Esophagus (tissue), 2 donors: Measurements from ENCODE around the gene MUC2. TPM values are rescaled to one million over a fixed set of nuclear protein-coding genes. Genes with fewer than 3 reads are reported as not detected.

Experiments used
- H3K27ac ChIP-seq, 2 donors: one replicate each; pipeline ENCODE4 v1.5.1; 2013; ENCODE audit warnings: low read depth in 2 of 2, mild to moderate bottlenecking in 2 of 2, inconsistent platforms in 1 of 2, low read length in 1 of 2, moderate library complexity in 1 of 2
- H3K27me3 ChIP-seq, 2 donors: one replicate each; pipeline ENCODE4 v1.6.1; 2013; ENCODE audit warnings: low read length in 2 of 2, control low read depth in 1 of 2, mild to moderate bottlenecking in 1 of 2; ENCODE audit not compliant: insufficient read depth in 2 of 2, control insufficient read depth in 1 of 2
- H3K36me3 ChIP-seq, 2 donors: one replicate each; pipeline ENCODE4 v1.6.1; 2013; ENCODE audit warnings: low read length in 1 of 2; ENCODE audit not compliant: control insufficient read depth in 2 of 2, insufficient read depth in 2 of 2
- H3K4me1 ChIP-seq, 2 donors: one replicate each; pipeline ENCODE4 v1.6.1; 2013; ENCODE audit warnings: low read length in 1 of 2; ENCODE audit not compliant: control insufficient read depth in 2 of 2, insufficient read depth in 2 of 2
- H3K4me3 ChIP-seq, 2 donors: one replicate each; pipeline ENCODE4 v1.5.1; 2013; ENCODE audit warnings: low read length in 2 of 2, mild to moderate bottlenecking in 2 of 2, low read depth in 1 of 2, moderate library complexity in 1 of 2
- H3K9me3 ChIP-seq, 2 donors: one replicate each; pipeline ENCODE4 v1.6.1; 2013; ENCODE audit warnings: mild to moderate bottlenecking in 2 of 2, low read depth in 1 of 2, low read length in 1 of 2, moderate library complexity in 1 of 2; ENCODE audit not compliant: control insufficient read depth in 2 of 2, insufficient read depth in 1 of 2
- WGBS, 2 donors: extraction: QIAGEN DNeasy Blood & Tissue Kit; methylation state at CpG; one replicate each; pipeline ENCODE4 v1.1.7; 2013; 5-methylcytosine and 5-hydroxymethylcytosine counted together
- polyA plus RNA-seq, 2 donors: library from polyadenylated mRNA; stranded (reverse); fragments of 200-250 nt; gene quantifications; one replicate each; pipeline ENCODE4 v1.2.3, GENCODE V29; 2013
- donor health status: healthy with polysubstance abuse.
- donor health status: Bipolar disorder and iron deficiency.

MUC2 gene
- polyA plus RNA-seq, 2 donors = 0.04 TPM; not detected in 1

DNA sequence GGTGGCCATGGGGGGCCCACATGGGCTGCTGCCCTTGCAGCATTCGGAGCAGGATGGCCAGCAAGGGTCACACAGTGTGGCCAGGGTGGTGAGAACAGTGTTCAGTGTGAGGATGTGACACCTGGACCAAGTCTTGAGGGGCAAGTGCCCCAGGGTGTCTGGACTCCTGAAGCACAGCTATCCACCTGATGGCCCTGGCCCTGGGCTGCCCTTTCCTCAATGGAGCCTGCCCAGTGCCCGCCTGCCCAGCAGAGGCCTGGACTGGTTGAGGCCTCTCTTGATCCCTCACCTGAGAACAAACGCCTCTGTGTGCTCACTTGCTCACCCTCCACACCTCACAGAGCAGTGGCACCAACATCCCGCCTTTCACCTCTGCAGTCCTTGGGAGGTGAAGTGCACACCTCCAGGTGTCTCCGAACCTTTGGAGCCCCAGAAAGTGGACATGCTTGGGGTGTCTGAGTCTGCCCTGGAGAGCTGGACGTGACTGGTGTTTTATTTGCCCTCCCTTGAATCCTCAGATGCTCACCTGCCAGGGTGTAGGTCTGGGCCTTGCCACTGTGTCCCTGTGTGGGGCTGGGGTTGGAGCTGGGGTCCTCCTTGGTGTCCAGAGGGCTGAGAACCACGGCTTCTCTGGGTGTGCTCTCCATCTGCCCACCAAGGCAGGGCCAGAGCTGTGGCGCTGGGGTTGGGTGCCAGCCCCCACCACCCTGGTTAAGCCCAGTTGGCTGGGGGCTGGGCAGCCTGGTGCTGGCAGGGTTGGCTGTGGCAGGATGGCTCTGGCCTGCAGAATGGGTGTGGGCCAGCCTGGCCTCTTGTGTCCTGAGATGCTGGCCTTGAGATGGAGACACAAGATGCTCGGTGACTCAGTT, 3.8 kb upstream of the MUC2 start:
- Histone ChIP-seq H3K36me3 (no peaks in the 10 kb centered on the region), H3K4me1 (peaks cover 0 to 12% of the 10 kb centered on the region in 2 donors), H3K27me3 (no peaks in the 10 kb centered on the region), H3K9me3 (no peaks in the 10 kb centered on the region), H3K4me3 (no peak overlapping the region), H3K27ac (no peak overlapping the region)
- 79 to 83% methylated on average over 9 of the region's 9 CpGs for WGBS, 2 donors

GRCh38 chr11:1071571-1072115, 3.0 kb upstream of the MUC2 start:
- 83 to 87% methylated on average over 18 to 21 of the region's 21 CpGs for WGBS, 2 donors
- Histone ChIP-seq H3K36me3 (no peaks in the 10 kb centered on the region), H3K9me3 (no peaks in the 10 kb centered on the region), H3K4me3 (no peak overlapping the region), H3K27me3 (no peaks in the 10 kb centered on the region), H3K4me1 (peaks cover 0 to 12% of the 10 kb centered on the region in 2 donors), H3K27ac (no peak overlapping the region)

- Histone ChIP-seq H3K4me3 (no peak overlapping the region), H3K36me3 (no peaks in the 10 kb centered on the region), H3K9me3 (no peaks in the 10 kb centered on the region), H3K27me3 (no peaks in the 10 kb centered on the region), H3K4me1 (peaks cover 0 to 12% of the 10 kb centered on the region in 2 donors), H3K27ac (no peak overlapping the region)
- WGBS, 2 donors = 58 to 62% methylated on average over 17 to 18 of the region's 18 CpGs
These were observed 2.4 kb upstream of the MUC2 start for GRCh38 chr11:1072116-1072820.

DNA sequence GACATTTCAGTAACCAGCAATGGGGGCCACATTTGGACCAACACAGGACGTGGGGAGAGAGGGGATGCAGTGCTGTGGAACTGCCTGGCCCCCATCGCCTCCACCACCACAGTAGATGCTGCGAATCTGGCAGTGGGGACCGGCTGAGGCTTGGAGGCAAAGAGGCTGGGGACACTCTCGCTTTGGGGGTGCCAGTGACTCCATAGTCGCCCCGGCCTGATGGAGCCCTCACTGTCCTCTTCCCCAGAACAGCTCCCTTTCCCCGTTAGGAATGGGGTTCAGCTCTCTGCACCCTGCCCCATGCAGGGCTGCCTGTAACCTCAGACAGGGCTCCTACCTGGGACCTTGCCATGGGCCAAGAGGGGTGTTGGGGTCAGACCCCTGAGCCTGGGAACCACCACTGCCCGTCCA, 1.8 kb upstream of the MUC2 start:
- H3K4me3 ChIP-seq = no peak overlapping the region
- no peaks in the 10 kb centered on the region for H3K9me3 ChIP-seq
- no peaks in the 10 kb centered on the region for H3K36me3 ChIP-seq
- WGBS, 2 donors = 75 to 76% methylated on average over 9 of the region's 9 CpGs
- H3K27me3 ChIP-seq = no peaks in the 10 kb centered on the region
- H3K4me1 ChIP-seq = peaks cover 0 to 12% of the 10 kb centered on the region in 2 donors
- no peak overlapping the region for H3K27ac ChIP-seq

DNA sequence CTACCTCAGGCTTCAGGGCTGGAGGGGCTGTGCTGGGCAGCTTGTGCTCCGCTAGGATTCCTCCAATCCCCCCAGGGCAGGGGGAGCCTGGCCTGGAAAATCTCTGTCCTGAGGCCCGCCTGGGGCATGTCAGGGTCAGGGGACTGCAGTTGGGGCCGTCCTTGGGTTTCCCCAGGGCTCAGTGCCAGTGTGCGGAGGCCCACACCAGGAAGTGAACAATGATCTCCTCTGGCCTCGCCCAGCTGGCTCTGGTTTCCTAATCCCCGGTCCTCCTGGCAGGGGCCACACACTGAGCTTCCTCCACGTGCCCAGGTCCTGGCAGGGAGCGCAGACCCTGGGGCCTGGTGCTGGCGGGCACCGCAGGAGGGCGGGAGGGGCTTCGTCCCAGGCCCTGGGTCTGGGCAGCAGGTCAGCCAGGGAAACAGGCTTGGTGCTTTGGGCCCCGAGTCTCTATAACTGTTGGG, 1.4 kb upstream of the MUC2 start:
- Histone ChIP-seq H3K4me1 (peaks cover 0 to 12% of the 10 kb centered on the region in 2 donors), H3K27me3 (no peaks in the 10 kb centered on the region), H3K36me3 (no peaks in the 10 kb centered on the region), H3K27ac (no peak overlapping the region), H3K9me3 (no peaks in the 10 kb centered on the region), H3K4me3 (no peak overlapping the region)
- WGBS, 2 donors = 23 to 25% methylated on average over 13 of the region's 13 CpGs

DNA sequence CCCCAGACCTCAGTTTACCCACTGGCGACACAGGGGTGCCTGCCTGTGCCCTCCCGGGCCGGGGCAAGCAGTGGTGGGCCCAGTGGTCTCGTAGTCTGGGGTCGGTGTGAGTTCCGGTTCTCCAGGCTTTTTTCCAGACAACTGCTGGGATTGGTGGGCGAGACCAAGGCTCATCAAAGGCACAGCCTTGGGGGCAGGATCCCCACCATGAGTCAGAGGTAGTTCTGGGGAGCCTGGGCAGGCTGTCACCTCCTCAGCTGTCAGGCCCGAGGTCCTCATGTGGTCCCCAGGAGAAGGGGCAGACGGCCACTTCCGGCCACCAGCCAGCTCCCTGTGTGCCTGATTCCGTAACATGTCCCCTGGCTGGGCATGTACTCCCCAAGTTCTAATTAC, 827 bp upstream of the MUC2 start:
- Histone ChIP-seq H3K4me3 (no peak overlapping the region), H3K27me3 (no peaks in the 10 kb centered on the region), H3K4me1 (peaks cover 0 to 12% of the 10 kb centered on the region in 2 donors), H3K27ac (no peak overlapping the region), H3K36me3 (no peaks in the 10 kb centered on the region), H3K9me3 (no peaks in the 10 kb centered on the region)
- 70 to 72% methylated on average over 11 of the region's 11 CpGs for WGBS, 2 donors

DNA sequence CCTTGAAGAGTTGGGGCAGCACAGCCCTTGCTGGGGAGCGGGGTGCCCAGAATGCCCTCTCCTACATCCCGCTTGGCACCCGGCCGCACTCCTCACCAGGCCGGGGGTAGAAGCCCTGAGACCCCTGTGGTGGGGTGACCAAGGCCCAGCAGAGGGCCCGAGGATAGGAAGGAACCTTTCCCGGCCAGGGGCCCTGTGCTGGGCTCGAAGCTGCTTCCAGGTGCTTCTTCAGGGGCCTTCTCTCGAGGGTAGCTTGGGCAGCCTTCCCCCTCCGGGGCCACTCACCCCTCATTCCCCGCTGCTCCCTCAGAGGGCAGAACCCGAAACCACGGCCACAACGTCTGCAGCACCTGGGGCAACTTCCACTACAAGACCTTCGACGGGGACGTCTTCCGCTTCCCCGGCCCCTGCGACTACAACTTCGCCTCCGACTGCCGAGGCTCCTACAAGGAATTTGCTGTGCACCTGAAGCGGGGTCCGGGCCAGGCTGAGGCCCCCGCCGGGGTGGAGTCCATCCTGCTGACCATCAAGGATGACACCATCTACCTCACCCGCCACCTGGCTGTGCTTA, 752 bp downstream of the MUC2 start:
- Histone ChIP-seq H3K4me1 (peaks cover 0 to 12% of the 10 kb centered on the region in 2 donors), H3K27ac (no peak overlapping the region), H3K4me3 (no peak overlapping the region), H3K27me3 (no peaks in the 10 kb centered on the region), H3K36me3 (no peaks in the 10 kb centered on the region), H3K9me3 (no peaks in the 10 kb centered on the region)
- 90% methylated on average over 27 to 28 of the region's 28 CpGs for WGBS, 2 donors

DNA sequence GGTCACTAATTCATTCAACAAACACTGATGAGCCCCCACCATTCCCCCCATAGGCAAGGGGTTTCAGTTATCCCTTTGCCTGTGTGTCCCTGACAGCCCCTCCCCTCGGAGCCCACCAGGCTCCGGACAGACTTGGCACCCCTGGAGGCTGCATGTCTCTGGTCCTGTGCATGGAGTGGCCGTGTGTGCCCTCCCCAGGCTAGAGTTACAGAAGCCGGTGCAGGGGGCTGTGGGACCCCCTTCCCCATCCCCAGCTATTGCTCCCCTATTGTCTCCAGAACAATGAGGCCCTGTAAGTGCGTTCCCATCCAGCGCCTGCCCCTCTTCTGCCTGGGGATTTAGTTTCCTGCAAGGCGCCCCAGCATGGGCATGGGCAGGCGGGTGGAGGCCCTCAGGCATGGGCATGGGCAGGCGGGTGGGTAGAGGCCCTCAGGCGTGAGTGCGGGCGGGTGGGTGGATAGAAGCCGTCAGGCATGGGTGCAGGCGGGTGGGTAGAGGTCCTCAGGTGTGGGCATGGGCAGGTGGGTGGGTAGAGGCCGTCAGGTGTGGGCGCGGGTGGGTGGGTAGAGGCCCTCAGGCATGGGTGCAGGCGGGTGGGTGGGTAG, 1.5 kb downstream of the MUC2 start:
- Histone ChIP-seq H3K9me3 (no peaks in the 10 kb centered on the region), H3K4me3 (no peak overlapping the region), H3K36me3 (no peaks in the 10 kb centered on the region), H3K4me1 (peaks cover 0 to 12% of the 10 kb centered on the region in 2 donors), H3K27ac (no peak overlapping the region), H3K27me3 (no peaks in the 10 kb centered on the region)
- WGBS, 2 donors = 66 to 74% methylated on average over 18 of the region's 18 CpGs

DNA sequence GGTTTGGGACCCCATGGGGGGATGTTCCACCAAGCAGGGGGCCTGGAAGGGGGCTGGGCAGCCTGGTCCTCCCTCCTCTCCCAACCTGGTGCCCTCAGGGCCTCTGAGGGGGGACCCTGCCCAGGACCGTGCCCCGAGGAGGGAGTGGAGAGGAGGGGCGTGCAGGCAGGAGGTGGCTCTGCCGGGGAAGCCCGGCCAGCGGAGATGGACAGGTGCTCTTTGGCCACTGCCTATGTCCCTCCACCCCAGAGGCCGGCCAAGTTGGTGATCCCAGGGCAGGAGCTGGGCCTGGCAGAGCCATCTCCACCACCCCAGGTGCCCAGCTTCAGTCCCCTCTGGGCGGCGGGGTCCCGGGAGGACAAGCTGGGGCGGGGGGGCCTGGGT, 2.4 kb downstream of the MUC2 start:
- Histone ChIP-seq H3K27me3 (no peaks in the 10 kb centered on the region), H3K4me3 (no peak overlapping the region), H3K9me3 (no peaks in the 10 kb centered on the region), H3K27ac (no peak overlapping the region), H3K4me1 (peaks cover 0 to 12% of the 10 kb centered on the region in 2 donors), H3K36me3 (no peaks in the 10 kb centered on the region)
- WGBS, 2 donors = 77 to 78% methylated on average over 5 to 11 of the region's 11 CpGs
